SK-N-SH (cell line): ENCODE results near the gene NLGN3. TPM values are rescaled to one million over a fixed set of nuclear protein-coding genes. Genes with fewer than 3 reads are reported as not detected.

Experiments
- CTCF ChIA-PET: fragments of 300-600, 350-600 bp; formaldehyde crosslinking; extraction: SDS; loops from one replicate; lab custom pipeline; 2021; lab: Yijun Ruan, JAX
- POLR2A ChIA-PET: fragments of 350-600 bp; sonication (Branson Sonifier 250); formaldehyde crosslinking; extraction: SDS; loops from one replicate; lab custom pipeline; 2020; ENCODE audit warnings: antibody characterized with exemption, inconsistent platforms; lab: Yijun Ruan, JAX
- DNase-seq: peaks from one replicate; pipeline ENCODE4 v3.0.0; 2012
- H2AFZ ChIP-seq: fragments of 200-600 bp; sonication (generic); 2 replicates; pipeline ENCODE4 v1.8.1; 2016; ENCODE audit warnings: antibody characterized with exemption, mild to moderate bottlenecking, low read depth
- H3F3A ChIP-seq: fragments of 200-600 bp; sonication (generic); replicated peaks from 2 replicates; pipeline ENCODE3; 2016; ENCODE audit warnings: antibody characterized with exemption, mild to moderate bottlenecking; ENCODE audit not compliant: insufficient read depth
- H3K27ac ChIP-seq, 2 experiments: fragments of 200-500 bp in 1 of 2; fragments of 200-600 bp in 1 of 2; sonication (Bioruptor generic) in 1 of 2; sonication (generic), shearing (Covaris generic) in 1 of 2; 2 replicates each; pipeline versions ENCODE4 v1.5.1 to v1.6.1; 2014 to 2016; ENCODE audit warnings: low read depth in 2 of 2, inconsistent platforms in 1 of 2, low read length in 1 of 2, mild to moderate bottlenecking in 1 of 2, mixed read lengths in 1 of 2
- H3K27me3 ChIP-seq: fragments of 200-600 bp; sonication (generic), shearing (Covaris generic); 2 replicates; pipeline ENCODE4 v1.6.1; 2016; ENCODE audit warnings: mixed run types; ENCODE audit not compliant: insufficient read depth
- H3K36me3 ChIP-seq, 2 experiments: fragments of 200-500 bp in 1 of 2; fragments of 200-600 bp in 1 of 2; sonication (Bioruptor generic) in 1 of 2; sonication (generic) in 1 of 2; replicated peaks in 1 of 2; 2 replicates each; pipeline versions ENCODE3 to v1.5.1; 2014 to 2016; ENCODE audit warnings: low read length in 1 of 2, mild to moderate bottlenecking in 1 of 2; ENCODE audit not compliant: insufficient read depth in 2 of 2, control insufficient read depth in 1 of 2
- H3K4me1 ChIP-seq, 2 experiments: fragments of 200-500 bp in 1 of 2; fragments of 200-600 bp in 1 of 2; sonication (Bioruptor generic) in 1 of 2; sonication (generic), shearing (Covaris generic) in 1 of 2; 2 replicates each; pipeline versions ENCODE4 v1.5.1 to v1.6.1; 2014 to 2016; ENCODE audit warnings: low read depth in 1 of 2, low read length in 1 of 2, mixed run types in 1 of 2; ENCODE audit not compliant: insufficient read depth in 2 of 2, control insufficient read depth in 1 of 2
- H3K4me2 ChIP-seq: fragments of 200-600 bp; sonication (generic), shearing (Covaris generic); 2 replicates; pipeline ENCODE4 v1.6.1; 2017; ENCODE audit warnings: mixed run types
- H3K4me3 ChIP-seq, 2 experiments: fragments of 200-500 bp in 1 of 2; fragments of 200-600 bp in 1 of 2; sonication (Bioruptor generic) in 1 of 2; sonication (generic), shearing (Covaris generic) in 1 of 2; 2 replicates each; pipeline versions ENCODE4 v1.5.1 to v1.8.1; 2014 to 2016; ENCODE audit warnings: low read depth in 2 of 2, inconsistent platforms in 1 of 2, low read length in 1 of 2, mild to moderate bottlenecking in 1 of 2, mixed read lengths in 1 of 2, moderate library complexity in 1 of 2
- H3K79me2 ChIP-seq: fragments of 200-600 bp; sonication (generic); 2 replicates; pipeline ENCODE4 v1.8.1; 2017; ENCODE audit warnings: mild to moderate bottlenecking; ENCODE audit not compliant: insufficient read depth
- H3K9ac ChIP-seq: fragments of 200-600 bp; sonication (generic); 2 replicates; pipeline ENCODE4 v1.6.1; 2017; ENCODE audit warnings: mixed run types
- H3K9me2 ChIP-seq: fragments of 200-600 bp; sonication (generic); 2 replicates; pipeline ENCODE4 v1.6.1; 2017; ENCODE audit warnings: mixed run types
- H3K9me3 ChIP-seq: fragments of 200-600 bp; sonication (generic); 2 replicates; pipeline ENCODE4 v1.6.1; 2017; ENCODE audit warnings: mixed run types, mild to moderate bottlenecking, moderate library complexity
- H4K20me1 ChIP-seq: fragments of 200-600 bp; sonication (generic); 2 replicates; pipeline ENCODE4 v1.6.1; 2017; ENCODE audit warnings: mild to moderate bottlenecking, mixed run types; ENCODE audit not compliant: insufficient read depth
- CHD2 ChIP-seq: fragments of 150-350 bp; IDR thresholded peaks from 2 replicates; pipeline ENCODE4 v1.6.1; 2018; ENCODE audit warnings: low read length; ENCODE audit not compliant: partially characterized antibody
- EP300 ChIP-seq, 2 experiments: IDR thresholded peaks; 2 replicates each; pipeline versions ENCODE4 v1.4.0 to v1.6.1; 2012; ENCODE audit warnings: borderline replicate concordance in 1 of 2, low read depth in 1 of 2, low read length in 1 of 2
- FOSL2 ChIP-seq: IDR thresholded peaks from 2 replicates; pipeline ENCODE4 v1.4.0; 2012; ENCODE audit warnings: low read depth, mild to moderate bottlenecking, moderate library complexity, borderline replicate concordance
- FOXJ3 ChIP-seq: sonication (generic); formaldehyde crosslinking; IDR thresholded peaks from 2 replicates; pipeline ENCODE4 v1.5.1; 2020; ENCODE audit warnings: mild to moderate bottlenecking, missing genetic modification reagents
- FOXM1 ChIP-seq: IDR thresholded peaks from 2 replicates; pipeline ENCODE4 v1.4.0; 2012; ENCODE audit warnings: low read depth, mild to moderate bottlenecking
- GABPA ChIP-seq: IDR thresholded peaks from 2 replicates; pipeline ENCODE4 v1.4.0; 2012; ENCODE audit warnings: low read depth, mild to moderate bottlenecking
- GATA2 ChIP-seq: sonication (generic); formaldehyde crosslinking; IDR thresholded peaks from 2 replicates; pipeline ENCODE4 v1.5.0; 2020; ENCODE audit warnings: mild to moderate bottlenecking, missing genetic modification reagents
- MEF2A ChIP-seq: IDR thresholded peaks from 2 replicates; pipeline ENCODE4 v1.4.0; 2012; ENCODE audit warnings: low read depth, borderline replicate concordance
- MXI1 ChIP-seq: IDR thresholded peaks from 2 replicates; pipeline ENCODE4 v1.6.1; 2012; ENCODE audit warnings: mild to moderate bottlenecking, low read depth, low read length, improper control_type of control experiment
- NFIC ChIP-seq: IDR thresholded peaks from 2 replicates; pipeline ENCODE4 v1.4.0; 2012; ENCODE audit warnings: borderline replicate concordance
- PBX3 ChIP-seq: IDR thresholded peaks from 2 replicates; pipeline ENCODE4; 2012
- TAF1 ChIP-seq: IDR thresholded peaks from 2 replicates; pipeline ENCODE4 v1.6.1; 2012; ENCODE audit warnings: low read depth, mild to moderate bottlenecking, low read length, moderate library complexity, borderline replicate concordance
- TEAD4 ChIP-seq: IDR thresholded peaks from 2 replicates; pipeline ENCODE4 v1.4.0; 2012; ENCODE audit warnings: mild to moderate bottlenecking, borderline replicate concordance; ENCODE audit not compliant: insufficient read depth
- YY1 ChIP-seq: IDR thresholded peaks from 2 replicates; pipeline ENCODE4 v1.4.0; 2012; ENCODE audit warnings: low read depth, mild to moderate bottlenecking
- WGBS: methylation state at CpG from one replicate; pipeline ENCODE4 v1.1.6; 2017; ENCODE audit warnings: low lambda C conversion rate; 5-methylcytosine and 5-hydroxymethylcytosine counted together
- polyA plus RNA-seq, 3 experiments: library from polyadenylated mRNA; depleted of rRNA; stranded (reverse); fragments of >200 nt; gene quantifications; 2 replicates each; pipeline ENCODE4 v1.2.3, GENCODE V29; 2012
- TF ChIP-seq, protein P1 (sequence below): IDR thresholded peaks from 2 replicates; pipeline ENCODE4 v1.6.1; 2012; ENCODE audit warnings: mild to moderate bottlenecking, low read depth, low read length, moderate library complexity
- TF ChIP-seq, protein P2 (sequence below): IDR thresholded peaks from 2 replicates; pipeline ENCODE4 v1.4.0; 2012; ENCODE audit warnings: low read depth, borderline replicate concordance
- TF ChIP-seq, protein P3 (sequence below): IDR thresholded peaks from 2 replicates; pipeline ENCODE4 v1.4.0; 2012; ENCODE audit warnings: low read depth, borderline replicate concordance

NLGN3 gene
- polyA plus RNA-seq, 1 of the 3 experiments (the other 2 are of a cell fraction) = 5.3 TPM

GRCh38 chrX:71182871-71183270 is 38.2 kb downstream of the NLGN3 start (continued):
- TF ChIP-seq, protein P1, sequence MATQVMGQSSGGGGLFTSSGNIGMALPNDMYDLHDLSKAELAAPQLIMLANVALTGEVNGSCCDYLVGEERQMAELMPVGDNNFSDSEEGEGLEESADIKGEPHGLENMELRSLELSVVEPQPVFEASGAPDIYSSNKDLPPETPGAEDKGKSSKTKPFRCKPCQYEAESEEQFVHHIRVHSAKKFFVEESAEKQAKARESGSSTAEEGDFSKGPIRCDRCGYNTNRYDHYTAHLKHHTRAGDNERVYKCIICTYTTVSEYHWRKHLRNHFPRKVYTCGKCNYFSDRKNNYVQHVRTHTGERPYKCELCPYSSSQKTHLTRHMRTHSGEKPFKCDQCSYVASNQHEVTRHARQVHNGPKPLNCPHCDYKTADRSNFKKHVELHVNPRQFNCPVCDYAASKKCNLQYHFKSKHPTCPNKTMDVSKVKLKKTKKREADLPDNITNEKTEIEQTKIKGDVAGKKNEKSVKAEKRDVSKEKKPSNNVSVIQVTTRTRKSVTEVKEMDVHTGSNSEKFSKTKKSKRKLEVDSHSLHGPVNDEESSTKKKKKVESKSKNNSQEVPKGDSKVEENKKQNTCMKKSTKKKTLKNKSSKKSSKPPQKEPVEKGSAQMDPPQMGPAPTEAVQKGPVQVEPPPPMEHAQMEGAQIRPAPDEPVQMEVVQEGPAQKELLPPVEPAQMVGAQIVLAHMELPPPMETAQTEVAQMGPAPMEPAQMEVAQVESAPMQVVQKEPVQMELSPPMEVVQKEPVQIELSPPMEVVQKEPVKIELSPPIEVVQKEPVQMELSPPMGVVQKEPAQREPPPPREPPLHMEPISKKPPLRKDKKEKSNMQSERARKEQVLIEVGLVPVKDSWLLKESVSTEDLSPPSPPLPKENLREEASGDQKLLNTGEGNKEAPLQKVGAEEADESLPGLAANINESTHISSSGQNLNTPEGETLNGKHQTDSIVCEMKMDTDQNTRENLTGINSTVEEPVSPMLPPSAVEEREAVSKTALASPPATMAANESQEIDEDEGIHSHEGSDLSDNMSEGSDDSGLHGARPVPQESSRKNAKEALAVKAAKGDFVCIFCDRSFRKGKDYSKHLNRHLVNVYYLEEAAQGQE = no peak

- POLR2A ChIA-PET = no interaction called here
- WGBS = 56% methylated on average over 6 of the region's 6 CpGs
Observed at GRCh38 chrX:71183341-71183740, 38.7 kb downstream of the NLGN3 start.

More at GRCh38 chrX:71183341-71183740, 38.7 kb downstream of the NLGN3 start:
- H3K9me3 ChIP-seq = no peaks in the 10 kb centered on the region
- CTCF ChIA-PET = interaction anchor here (2.4 kb wide), 1 partner anchor 54 kb away, joined by 5 read pairs; no protein-coding TSS in a partner anchor
- H3K9me2 ChIP-seq = no peaks in the 10 kb centered on the region
- H3F3A ChIP-seq = peaks cover 6% of the 10 kb centered on the region
- H3K4me3 ChIP-seq = no peak overlapping the region
- no peak for DNase-seq
- no peaks in the 10 kb centered on the region for H3K79me2 ChIP-seq
- H4K20me1 ChIP-seq = no peaks in the 10 kb centered on the region
- no peak overlapping the region for H3K9ac ChIP-seq
- peak overlapping the region; percentile 93; the same call in 1 of the 2 replicates for H2AFZ ChIP-seq
- TF ChIP-seq MXI1 = no peak
- no peak for TF ChIP-seq CHD2
- no peak for TF ChIP-seq FOXJ3 (CRISPR knock-in tag)
- TF ChIP-seq GABPA = no peak
- no peak for TF ChIP-seq EP300 (IDR thresholded peaks at IDR 0.05; ENCODE audit: borderline replicate concordance in 1 of 2, low read depth in 1 of 2, low read length in 1 of 2)
- no peak for TF ChIP-seq GATA2 (CRISPR knock-in tag)
- TF ChIP-seq YY1 = no peak
- no peak for TF ChIP-seq MEF2A
- no peak for TF ChIP-seq TEAD4
- TF ChIP-seq, protein P1 = no peak
- no peak for TF ChIP-seq NFIC
- no peak for TF ChIP-seq FOSL2
- TF ChIP-seq FOXM1 = no peak
- TF ChIP-seq, protein P2, sequence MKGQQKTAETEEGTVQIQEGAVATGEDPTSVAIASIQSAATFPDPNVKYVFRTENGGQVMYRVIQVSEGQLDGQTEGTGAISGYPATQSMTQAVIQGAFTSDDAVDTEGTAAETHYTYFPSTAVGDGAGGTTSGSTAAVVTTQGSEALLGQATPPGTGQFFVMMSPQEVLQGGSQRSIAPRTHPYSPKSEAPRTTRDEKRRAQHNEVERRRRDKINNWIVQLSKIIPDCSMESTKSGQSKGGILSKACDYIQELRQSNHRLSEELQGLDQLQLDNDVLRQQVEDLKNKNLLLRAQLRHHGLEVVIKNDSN = no peak
- TF ChIP-seq TAF1 = no peak
- TF ChIP-seq, protein P3, sequence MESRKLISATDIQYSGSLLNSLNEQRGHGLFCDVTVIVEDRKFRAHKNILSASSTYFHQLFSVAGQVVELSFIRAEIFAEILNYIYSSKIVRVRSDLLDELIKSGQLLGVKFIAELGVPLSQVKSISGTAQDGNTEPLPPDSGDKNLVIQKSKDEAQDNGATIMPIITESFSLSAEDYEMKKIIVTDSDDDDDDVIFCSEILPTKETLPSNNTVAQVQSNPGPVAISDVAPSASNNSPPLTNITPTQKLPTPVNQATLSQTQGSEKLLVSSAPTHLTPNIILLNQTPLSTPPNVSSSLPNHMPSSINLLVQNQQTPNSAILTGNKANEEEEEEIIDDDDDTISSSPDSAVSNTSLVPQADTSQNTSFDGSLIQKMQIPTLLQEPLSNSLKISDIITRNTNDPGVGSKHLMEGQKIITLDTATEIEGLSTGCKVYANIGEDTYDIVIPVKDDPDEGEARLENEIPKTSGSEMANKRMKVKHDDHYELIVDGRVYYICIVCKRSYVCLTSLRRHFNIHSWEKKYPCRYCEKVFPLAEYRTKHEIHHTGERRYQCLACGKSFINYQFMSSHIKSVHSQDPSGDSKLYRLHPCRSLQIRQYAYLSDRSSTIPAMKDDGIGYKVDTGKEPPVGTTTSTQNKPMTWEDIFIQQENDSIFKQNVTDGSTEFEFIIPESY = no peak
- TF ChIP-seq PBX3 = no peak
- no peaks in the 10 kb centered on the region for H3K36me3 ChIP-seq
- H3K27ac ChIP-seq = no peak overlapping the region
- H3K4me1 ChIP-seq = peaks cover 0 to 8% of the 10 kb centered on the region in 2 experiments; a peak in 1 of 4 replicates
- H3K4me2 ChIP-seq = no peak overlapping the region
- no peaks in the 10 kb centered on the region; the same call in 1 of the 2 replicates for H3K27me3 ChIP-seq
